GM19240 (cell line): ENCODE data around the gene PAGR1.
"Not testable (repeated sequence)": the region's sequence is repeated elsewhere in the genome, so short reads cannot be mapped to it uniquely, and the experiment has no call there.

Source experiments
- DNase-seq: peaks from one replicate; pipeline ENCODE4 v3.0.0; 2011; ENCODE audit warnings: low spot score; ENCODE audit not compliant: insufficient read length

Gene PAGR1

GRCh38 chr16:29811896-29812665 is 3.9 kb upstream of the PAGR1 start, which contains the start of gene PRRT2:
PRRT2 (plus strand) TSS chr16:29812193; CDS start chr16:29813055, 862 bp downstream.
- DNase-seq, result no peak

- DNase-seq, result no peak
Measured at GRCh38 chr16:29812754-29813643, 3.0 kb upstream of the PAGR1 start.

- DNase-seq, result no peak
Measured at GRCh38 chr16:29813644-29814562, 2.0 kb upstream of the PAGR1 start.

GRCh38 chr16:29814592-29814991 is 1.4 kb upstream of the PAGR1 start:
- no peak for DNase-seq

GRCh38 chr16:29815032-29815721 is 775 bp upstream of the PAGR1 start:
- no peak for DNase-seq

- DNase-seq, result no peak
Measured at GRCh38 chr16:29816694-29817441, 916 bp downstream of the PAGR1 start.

- no peak for DNase-seq
Measured at GRCh38 chr16:29818082-29818481, 2.1 kb downstream of the PAGR1 start.

GRCh38 chr16:29819506-29819905 is 3.6 kb downstream of the PAGR1 start:
- DNase-seq, result no peak

- DNase-seq, result no peak
Measured at GRCh38 chr16:29820271-29820701, 4.3 kb downstream of the PAGR1 start, which contains the start of gene MVP. MVP (plus strand) TSS chr16:29820462; CDS start chr16:29830550, 10,088 bp downstream.

GRCh38 chr16:29820730-29821642 is 5.0 kb downstream of the PAGR1 start:
- no peak for DNase-seq

- no peak for DNase-seq
Measured at GRCh38 chr16:29821643-29822115, 5.7 kb downstream of the PAGR1 start.

- DNase-seq, result no peak
Measured at GRCh38 chr16:29824589-29825144, 8.7 kb downstream of the PAGR1 start.

GRCh38 chr16:29825145-29826044 is 9.4 kb downstream of the PAGR1 start:
- no peak for DNase-seq

GRCh38 chr16:29826342-29826695 is 10.4 kb downstream of the PAGR1 start:
- no peak for DNase-seq

GRCh38 chr16:29830774-29831173 is 14.8 kb downstream of the PAGR1 start:
- no peak for DNase-seq

- no peak for DNase-seq
Measured at GRCh38 chr16:29831490-29831889, 15.5 kb downstream of the PAGR1 start.

- DNase-seq, result not testable (repeated sequence)
Measured at GRCh38 chr16:29833219-29833618, 17.3 kb downstream of the PAGR1 start.
